HAP-1 (cell line): ENCODE data around the gene MCCD1.

ENCODE experiments used
- DNase-seq, 2 experiments: peaks; one replicate each; pipeline ENCODE4 v3.0.0-alpha.2; 2016 to 2020; ENCODE audit warnings: low spot score in 2 of 2
- H3K27me3 ChIP-seq: fragments of 250-450 bp; sonication (Bioruptor Pico); 2 replicates; pipeline ENCODE4 v1.5.1; 2020; ENCODE audit warnings: low read depth, mild to moderate bottlenecking, moderate library complexity
- H3K36me3 ChIP-seq: fragments of 250-450 bp; sonication (Bioruptor Pico); replicated peaks from 2 replicates; pipeline ENCODE4 v1.5.1; 2020; ENCODE audit warnings: mild to moderate bottlenecking
- H3K4me1 ChIP-seq: fragments of 250-450 bp; sonication (Bioruptor Pico); 2 replicates; pipeline ENCODE4 v1.5.1; 2020; ENCODE audit warnings: mild to moderate bottlenecking
- H3K4me3 ChIP-seq: fragments of 250-450 bp; sonication (Bioruptor Pico); 2 replicates; pipeline ENCODE4 v1.5.1; 2020; ENCODE audit warnings: mild to moderate bottlenecking, moderate library complexity
- H3K9me3 ChIP-seq: fragments of 250-450 bp; sonication (Bioruptor Pico); 2 replicates; pipeline ENCODE4 v1.5.1; 2020; ENCODE audit warnings: mild to moderate bottlenecking, moderate library complexity
- in situ Hi-C: fragments of 300-500 bp; cut with MboI; formaldehyde crosslinking; loops from 3 replicates; pipeline ENCODE4 v1.14.3; 2020; ENCODE audit warnings: low sequenced_read_pairs, inconsistent platforms, mixed read lengths

The MCCD1 gene

DNA sequence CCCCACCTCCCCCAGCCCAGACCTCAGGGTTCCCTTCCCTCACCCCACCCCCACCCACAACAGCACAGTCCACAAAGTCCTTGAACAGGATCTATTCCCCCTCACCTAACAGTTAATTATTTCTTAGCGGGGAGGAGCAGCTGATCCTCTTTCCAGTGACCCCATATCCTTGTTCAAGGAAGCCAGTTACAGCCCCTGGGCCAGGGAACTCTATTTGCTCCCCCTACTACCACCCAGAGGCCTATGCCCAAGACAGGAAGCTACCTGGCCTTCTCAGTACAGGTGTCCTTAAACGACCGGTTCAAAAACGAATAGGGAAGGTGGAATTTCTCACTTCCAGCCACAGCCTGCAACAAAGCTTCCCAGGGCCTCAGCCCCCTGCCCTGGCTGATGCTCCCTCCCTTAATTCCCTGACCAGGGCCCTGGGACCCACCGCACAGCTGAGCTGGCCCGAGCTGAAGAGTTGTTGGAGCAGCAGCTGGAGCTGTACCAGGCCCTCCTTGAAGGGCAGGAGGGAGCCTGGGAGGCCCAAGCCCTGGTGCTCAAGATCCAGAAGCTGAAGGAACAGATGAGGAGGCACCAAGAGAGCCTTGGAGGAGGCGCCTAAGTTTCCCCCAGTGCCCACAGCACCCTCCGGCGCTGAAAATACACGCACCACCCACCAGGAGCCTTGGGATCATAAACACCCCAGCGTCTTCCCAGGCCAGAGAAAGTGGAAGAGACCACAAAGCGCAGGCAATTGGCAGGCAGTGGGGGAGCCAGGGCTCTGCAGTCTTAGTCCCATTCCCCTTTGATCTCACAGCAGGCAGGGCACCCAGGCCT lies 778 bp downstream of the MCCD1 start:
- H3K9me3 ChIP-seq, result no peaks in the 10 kb centered on the region
- H3K27me3 ChIP-seq, result no peaks in the 10 kb centered on the region
- H3K36me3 ChIP-seq, result peaks cover 48% of the 10 kb centered on the region
- no peak overlapping the region for H3K4me3 ChIP-seq
- no peaks in the 10 kb centered on the region for H3K4me1 ChIP-seq
- no peak for DNase-seq
- in situ Hi-C loops, result no loop called here

DNA sequence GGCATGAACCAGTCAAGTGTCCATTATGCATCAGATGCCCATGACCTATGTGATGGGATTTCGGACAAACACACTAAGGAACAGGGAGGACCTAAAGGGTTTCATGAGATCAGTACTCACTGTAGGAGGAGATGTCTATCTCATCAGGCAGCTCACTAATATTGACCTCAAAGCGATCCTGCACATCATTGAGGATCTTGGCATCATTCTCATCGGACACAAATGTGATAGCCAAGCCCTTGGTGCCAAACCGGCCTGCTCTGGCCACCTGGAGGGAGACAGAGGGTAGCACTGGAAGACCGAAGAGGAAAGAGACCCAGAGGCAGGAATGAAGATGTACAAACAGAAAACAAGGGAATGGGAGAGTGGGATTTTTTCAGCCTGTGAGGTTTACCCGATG lies 1.9 kb downstream of the MCCD1 start:
- in situ Hi-C loops, result no loop called here
- peaks cover 59% of the 10 kb centered on the region for H3K36me3 ChIP-seq
- no peak for DNase-seq

DNA sequence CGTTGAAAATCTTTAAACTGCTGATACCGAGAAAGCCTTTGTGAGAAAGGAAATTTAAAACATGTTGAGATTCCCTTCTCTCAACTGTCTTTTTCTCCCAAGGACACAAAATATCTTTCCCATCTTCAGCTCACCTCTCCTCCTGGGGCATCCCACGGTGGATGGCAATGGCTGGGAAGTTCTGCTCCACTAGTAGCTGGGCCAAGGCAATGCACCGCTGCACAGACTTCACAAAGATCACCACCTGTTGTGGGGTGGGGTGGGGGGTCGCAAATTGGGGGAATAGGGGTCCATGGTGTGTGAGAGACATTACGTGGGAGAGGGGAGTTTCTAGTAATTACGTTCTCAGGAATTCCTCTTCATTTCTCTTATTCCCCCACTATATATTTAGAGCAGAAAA lies 2.4 kb downstream of the MCCD1 start:
- in situ Hi-C loops, result no loop called here
- no peaks in the 10 kb centered on the region for H3K4me1 ChIP-seq
- no peak for DNase-seq
- H3K9me3 ChIP-seq, result no peaks in the 10 kb centered on the region
- no peaks in the 10 kb centered on the region for H3K27me3 ChIP-seq
- peaks cover 64% of the 10 kb centered on the region for H3K36me3 ChIP-seq
- no peak overlapping the region for H3K4me3 ChIP-seq

More for the DNA sequence above, 1.9 kb downstream of the MCCD1 start:
- Histone ChIP-seq H3K9me3 (no peaks in the 10 kb centered on the region), H3K4me1 (no peaks in the 10 kb centered on the region), H3K27me3 (no peaks in the 10 kb centered on the region), H3K4me3 (no peak overlapping the region)

DNA sequence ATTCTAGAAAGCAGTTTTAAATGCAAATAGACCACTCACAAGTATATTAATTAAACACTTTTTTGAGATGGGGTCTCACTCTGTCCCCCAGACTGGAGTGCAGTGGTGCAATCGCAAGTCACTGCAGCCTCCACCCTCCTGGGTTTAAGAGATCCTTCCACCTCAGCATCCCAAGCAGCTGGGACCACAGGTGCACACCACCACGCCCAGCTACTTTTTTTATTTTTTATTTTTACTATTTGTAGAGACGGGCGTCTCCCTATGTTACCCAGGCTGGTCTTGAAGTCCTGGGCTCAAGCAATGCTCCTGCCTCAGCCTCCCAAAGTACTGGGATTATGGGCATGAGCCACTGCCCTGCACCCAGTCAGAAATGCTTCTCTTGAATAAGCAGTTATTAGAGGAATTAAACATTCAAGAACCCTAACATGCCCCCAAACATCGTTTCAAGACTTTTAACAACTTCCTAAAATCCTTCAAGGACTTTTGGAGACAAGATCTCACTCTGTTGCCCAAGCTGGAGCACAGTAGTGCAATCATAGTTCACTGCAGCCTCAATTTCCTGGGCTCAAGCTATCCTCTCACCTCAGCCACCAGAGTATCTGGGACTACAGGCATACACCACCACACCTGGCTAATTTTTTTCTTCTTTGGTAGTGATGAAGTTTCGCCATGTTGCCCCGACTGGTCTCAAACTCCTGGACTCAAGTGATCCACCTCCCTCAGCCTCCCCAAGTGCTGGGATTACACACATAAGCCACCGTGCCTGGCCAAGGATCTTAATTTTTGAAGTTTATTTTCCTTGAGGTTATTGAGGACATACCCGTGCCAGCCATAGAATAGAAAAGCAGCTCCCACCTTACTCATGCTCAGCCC lies 3.2 kb downstream of the MCCD1 start:
- Histone ChIP-seq H3K36me3 (peaks cover 72% of the 10 kb centered on the region), H3K4me3 (no peak overlapping the region), H3K9me3 (no peaks in the 10 kb centered on the region), H3K4me1 (no peaks in the 10 kb centered on the region), H3K27me3 (no peaks in the 10 kb centered on the region)
- DNase-seq, result no peak
- in situ Hi-C loops, result no loop called here

DNA sequence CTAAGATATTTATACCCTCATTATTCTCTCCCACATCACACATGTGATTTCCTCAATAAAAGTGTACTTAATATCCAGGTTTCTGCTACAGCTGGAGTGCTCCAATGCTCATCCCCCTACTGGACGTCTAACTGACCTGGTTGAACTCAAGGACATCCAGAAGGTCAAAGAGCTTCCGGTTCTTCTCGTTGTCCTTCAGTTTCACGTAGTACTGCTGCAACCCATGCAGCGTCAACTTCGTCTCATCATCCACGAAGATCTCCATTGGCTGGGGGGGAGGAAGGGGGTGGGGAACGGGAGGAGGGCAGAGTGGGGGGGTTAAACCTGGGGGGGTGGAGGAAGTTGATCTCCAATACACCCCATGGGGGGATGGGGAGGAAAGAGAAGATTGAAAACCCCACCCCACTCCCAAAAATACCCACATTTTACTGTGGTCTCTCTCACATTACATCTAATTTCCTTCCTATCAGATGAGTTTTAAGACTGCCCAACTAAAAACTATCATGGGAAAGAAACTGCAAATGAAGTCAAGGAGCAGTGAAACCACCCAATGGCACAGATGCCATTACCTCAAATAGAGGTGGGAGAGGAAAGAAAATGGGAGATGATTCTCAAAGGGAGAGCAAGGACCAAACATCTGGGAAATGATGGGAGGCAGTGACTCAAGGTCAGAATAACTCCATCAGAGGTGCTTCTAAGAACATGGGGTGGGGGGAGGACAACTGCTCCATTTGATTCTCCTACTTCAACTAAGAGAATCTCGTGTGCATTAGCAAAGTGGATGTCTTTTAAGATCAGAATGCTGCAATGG lies 4.1 kb downstream of the MCCD1 start:
- Histone ChIP-seq H3K27me3 (no peaks in the 10 kb centered on the region), H3K4me1 (no peaks in the 10 kb centered on the region), H3K4me3 (no peak overlapping the region), H3K36me3 (peaks cover 81% of the 10 kb centered on the region), H3K9me3 (no peaks in the 10 kb centered on the region)
- in situ Hi-C loops, result no loop called here
- DNase-seq, result no peak

DNA sequence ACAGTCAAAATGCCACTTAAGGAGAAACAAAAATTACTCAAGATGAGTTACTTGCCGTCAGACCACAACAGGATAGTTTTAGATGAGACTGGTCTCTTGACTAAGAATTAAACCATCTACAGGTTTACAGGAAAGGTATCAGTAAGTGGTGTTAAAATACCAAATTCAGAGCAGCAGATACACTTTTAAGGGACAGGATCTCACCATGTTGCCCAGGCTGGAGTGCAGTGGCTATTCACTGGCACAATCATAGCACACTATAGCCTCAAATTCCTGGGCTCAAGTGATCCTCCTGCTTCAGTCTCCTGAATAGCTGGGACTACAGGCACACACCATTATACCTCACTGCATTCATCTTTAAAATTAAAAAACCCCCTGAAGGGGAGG lies 4.7 kb downstream of the MCCD1 start:
- in situ Hi-C loops, result no loop called here
- DNase-seq, result no peak
- no peaks in the 10 kb centered on the region for H3K4me1 ChIP-seq
- H3K9me3 ChIP-seq, result no peaks in the 10 kb centered on the region
- no peak overlapping the region for H3K4me3 ChIP-seq
- H3K27me3 ChIP-seq, result no peaks in the 10 kb centered on the region
- peaks cover 87% of the 10 kb centered on the region for H3K36me3 ChIP-seq

DNA sequence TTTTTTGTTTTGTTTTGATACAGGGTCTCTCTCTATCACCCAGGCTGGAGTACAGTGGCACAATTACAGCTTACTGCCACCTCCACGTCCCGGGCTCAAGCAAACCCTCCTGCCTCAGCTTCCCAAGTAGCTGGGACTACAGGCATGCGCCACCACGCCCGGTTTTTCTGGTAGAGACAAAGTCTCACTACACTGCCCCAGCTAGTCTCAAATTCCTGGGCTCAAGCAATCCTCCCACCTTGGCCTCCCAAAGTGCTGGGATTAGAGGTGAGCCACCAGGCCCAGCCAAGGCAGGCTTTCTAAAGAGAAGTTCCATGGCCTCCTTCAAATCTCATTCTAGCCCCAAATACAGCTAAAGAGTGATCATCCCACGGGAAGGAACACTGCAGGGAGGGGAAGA lies 5.2 kb downstream of the MCCD1 start:
- Histone ChIP-seq H3K27me3 (no peaks in the 10 kb centered on the region), H3K36me3 (peaks cover 92% of the 10 kb centered on the region), H3K9me3 (no peaks in the 10 kb centered on the region), H3K4me3 (no peak overlapping the region), H3K4me1 (no peaks in the 10 kb centered on the region; the same call in 1 of the 2 replicates)
- no peak for DNase-seq
- in situ Hi-C loops, result no loop called here

DNA sequence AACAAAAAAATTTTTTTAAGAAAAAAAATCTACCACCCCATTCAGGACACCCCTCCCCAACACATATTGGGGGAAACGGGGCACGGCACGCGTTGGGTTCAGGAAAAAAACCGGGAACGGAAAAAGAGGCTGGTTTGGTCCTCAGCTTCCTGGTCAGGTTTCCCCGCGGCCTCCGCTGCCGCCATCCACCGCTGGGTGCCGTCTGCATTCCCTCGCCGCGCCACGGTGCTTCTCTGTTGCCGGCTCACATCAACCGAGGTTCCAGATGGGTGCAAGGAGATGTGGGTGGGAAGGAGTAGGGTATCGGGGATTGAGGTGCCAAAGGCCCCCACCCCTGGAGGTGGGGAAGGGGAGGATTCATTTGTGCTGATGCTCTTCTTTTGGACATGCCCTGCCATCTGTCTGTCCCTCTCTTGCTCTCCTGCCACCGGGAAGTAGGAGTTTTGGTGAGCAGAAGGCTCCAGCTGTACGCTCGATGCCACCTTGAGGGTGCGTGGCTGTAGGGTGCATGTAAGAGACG lies 5.8 kb downstream of the MCCD1 start:
- in situ Hi-C loops, result no loop called here
- Histone ChIP-seq H3K36me3 (peaks cover 96% of the 10 kb centered on the region), H3K4me1 (peaks cover 5% of the 10 kb centered on the region), H3K9me3 (no peaks in the 10 kb centered on the region), H3K27me3 (no peaks in the 10 kb centered on the region), H3K4me3 (no peak overlapping the region)
- no peak for DNase-seq

DNA sequence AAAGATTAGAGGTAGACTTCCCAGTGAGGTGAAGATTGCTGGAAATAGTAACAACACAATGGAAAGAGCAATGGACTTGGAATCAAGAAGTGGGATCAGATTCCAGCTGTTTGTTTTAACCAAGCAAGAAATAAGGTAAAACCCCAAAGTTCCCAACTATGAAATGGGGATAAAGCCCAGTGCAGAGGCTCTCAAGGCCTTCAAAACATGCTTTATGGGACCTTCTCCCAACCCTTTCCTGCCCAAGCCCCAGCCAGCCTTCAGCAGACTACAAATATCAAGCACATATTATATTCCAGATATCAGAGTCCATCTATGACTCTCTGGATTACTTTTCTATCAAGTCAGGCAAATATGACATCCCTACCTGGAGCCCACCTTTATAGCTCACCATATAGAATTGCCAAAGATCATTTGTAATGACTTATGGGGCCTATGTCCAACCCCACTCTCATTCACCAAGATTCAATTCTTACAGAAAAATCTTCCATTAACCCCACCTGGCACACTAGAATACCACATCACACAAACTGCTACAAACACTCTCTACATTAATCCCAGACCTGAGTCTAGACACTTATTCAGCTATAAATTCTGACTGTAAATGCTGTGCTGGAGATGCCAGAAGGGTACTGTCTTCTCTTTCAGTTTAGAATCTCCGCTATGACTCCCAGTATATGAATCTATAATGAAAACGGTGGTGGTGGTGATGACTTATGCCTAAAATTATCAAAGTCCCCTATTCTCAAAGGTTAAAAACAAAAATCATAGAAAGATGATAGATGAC lies 7.0 kb downstream of the MCCD1 start:
- in situ Hi-C loops, result no loop called here
- no peaks in the 10 kb centered on the region for H3K27me3 ChIP-seq
- H3K4me3 ChIP-seq, result no peak overlapping the region
- peaks cover 96% of the 10 kb centered on the region for H3K36me3 ChIP-seq
- DNase-seq, result no peak
- H3K4me1 ChIP-seq, result peaks cover 9% of the 10 kb centered on the region
- no peaks in the 10 kb centered on the region for H3K9me3 ChIP-seq

DNA sequence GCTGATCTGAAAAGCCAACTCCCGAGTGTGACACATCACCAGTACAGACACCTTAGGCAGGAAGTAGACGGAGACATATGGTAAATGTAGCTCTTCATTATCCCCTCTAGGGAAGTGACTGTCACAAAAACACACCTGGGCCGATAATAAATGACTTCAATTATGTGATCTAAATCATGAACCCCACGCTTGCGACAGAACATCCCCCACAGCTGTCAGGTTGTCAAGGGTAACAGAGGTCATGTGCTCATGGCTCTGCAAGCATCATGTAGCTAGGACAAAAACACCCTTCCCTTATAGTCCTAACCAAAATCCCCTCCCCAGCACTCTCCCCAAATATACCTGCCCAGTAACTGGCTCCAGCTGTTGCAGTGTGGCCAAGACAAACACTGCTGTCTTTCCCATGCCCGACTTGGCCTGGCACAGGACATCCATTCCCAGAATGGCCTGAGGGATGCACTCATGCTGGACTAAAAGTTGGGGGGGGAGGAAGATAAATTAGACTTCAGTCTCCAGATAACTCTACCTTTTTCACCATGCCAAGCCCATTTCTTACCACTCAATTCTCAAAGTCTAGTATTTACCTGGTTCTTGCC lies 10.1 kb downstream of the MCCD1 start:
- Histone ChIP-seq H3K4me1 (peaks cover 12% of the 10 kb centered on the region), H3K9me3 (no peaks in the 10 kb centered on the region), H3K27me3 (no peaks in the 10 kb centered on the region), H3K4me3 (no peak overlapping the region; the same call in 1 of the 2 replicates), H3K36me3 (peaks cover 76% of the 10 kb centered on the region)
- no peak for DNase-seq
- in situ Hi-C loops, result no loop called here

DNA sequence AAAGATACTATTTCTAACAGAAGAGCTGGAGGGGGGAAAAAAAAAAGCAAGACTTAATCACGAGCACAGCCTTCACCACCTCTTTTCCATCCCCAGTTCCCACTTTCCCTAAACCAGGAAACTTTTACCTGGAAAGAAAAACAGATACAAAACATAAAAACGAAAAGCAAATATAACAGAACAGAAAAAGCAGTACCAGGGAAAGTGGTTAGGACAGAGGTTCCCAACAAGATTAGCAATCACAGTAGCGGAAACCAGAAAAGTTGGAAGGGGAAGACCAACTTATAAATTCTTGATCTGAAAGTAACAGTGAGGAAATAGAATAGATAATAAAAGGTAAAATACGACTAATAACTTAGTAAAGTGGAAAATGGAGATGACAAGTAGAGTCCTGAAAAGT lies 11.9 kb downstream of the MCCD1 start:
- in situ Hi-C loops, result loop anchor here (5.0 kb wide), 2 partner anchors 48 to 292 kb away; no protein-coding TSS in a partner anchor
- H3K4me1 ChIP-seq, result peaks cover 12% of the 10 kb centered on the region

DNA sequence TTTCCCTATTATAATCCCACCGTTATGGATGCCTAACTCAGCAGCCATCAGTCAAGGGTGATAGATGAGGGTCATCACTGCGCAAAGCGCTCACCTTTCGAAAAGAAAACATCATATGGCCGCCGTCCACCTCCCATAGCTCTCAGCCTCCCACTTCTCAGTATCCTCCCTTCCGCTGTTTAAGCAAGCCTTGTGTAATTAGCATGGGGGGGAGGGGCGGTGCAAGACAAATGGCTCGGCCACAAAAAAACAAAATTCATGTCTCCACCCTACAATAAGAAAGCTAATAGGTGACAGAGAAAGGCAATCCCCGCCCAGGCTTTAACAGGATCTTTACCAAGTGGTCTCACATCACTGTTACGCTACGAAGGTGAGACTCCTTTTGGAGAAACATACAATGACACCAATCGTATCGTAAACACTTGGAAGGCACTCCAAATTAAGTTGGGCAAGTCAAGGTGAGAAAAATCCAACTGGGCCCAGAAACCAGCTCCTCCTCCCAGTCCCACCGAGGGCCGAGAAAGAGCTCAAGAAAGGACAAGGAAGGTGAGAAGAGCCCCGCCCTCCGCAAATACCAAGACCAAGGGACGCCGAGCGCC lies 12.4 kb downstream of the MCCD1 start:
- Histone ChIP-seq H3K36me3 (peaks cover 54% of the 10 kb centered on the region), H3K4me3 (peak overlapping the region; percentile 70), H3K4me1 (peaks cover 13% of the 10 kb centered on the region), H3K9me3 (no peaks in the 10 kb centered on the region), H3K27me3 (no peaks in the 10 kb centered on the region)
- peak; percentile 60 to 81 for DNase-seq
- in situ Hi-C loops, result loop anchor here (5.0 kb wide), 2 partner anchors 49 to 291 kb away; no protein-coding TSS in a partner anchor

More for the DNA sequence above, 11.9 kb downstream of the MCCD1 start:
- no peaks in the 10 kb centered on the region for H3K27me3 ChIP-seq
- no peak for DNase-seq
- H3K36me3 ChIP-seq, result peaks cover 59% of the 10 kb centered on the region
- H3K4me3 ChIP-seq, result peak overlapping the region; percentile 70
- no peaks in the 10 kb centered on the region for H3K9me3 ChIP-seq
